ENCODE results near the gene INPP5E. TPM values are rescaled to one million over a fixed set of nuclear protein-coding genes. Genes with fewer than 3 reads are reported as not detected.

Gene INPP5E
- total and polyA plus RNA-seq, 2 experiments from 2014 or later: 5.8 to 13.4 TPM

DNA sequence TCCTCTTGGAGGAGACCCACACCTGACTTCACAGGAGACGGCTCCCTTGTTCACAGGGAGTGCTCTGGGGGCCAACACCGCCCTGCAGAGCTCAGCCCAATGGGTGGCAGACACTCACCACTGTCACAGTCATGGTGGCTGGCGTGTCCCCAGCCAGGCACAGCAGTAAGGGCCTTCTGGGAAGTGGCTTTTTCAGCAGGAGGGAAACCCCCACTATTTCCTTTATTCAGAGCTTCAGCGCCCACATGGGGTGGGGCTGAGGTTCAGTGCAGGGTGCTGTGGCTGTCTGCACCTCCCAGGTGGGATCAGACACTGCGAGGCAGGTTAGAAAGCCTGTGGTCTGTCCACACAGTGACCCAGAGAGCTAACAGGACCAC lies 36.1 kb downstream of the INPP5E start:
- H3K27me3 Mint-ChIP-seq (ENCODE audit: insufficient read depth, low read depth, poor library complexity): peaks cover 18% of the 10 kb centered on the region
- TF ChIP-seq ZNF114 (CRISPR knock-in tag; IDR thresholded peaks at IDR 0.05) (no peak), JUNB (IDR thresholded peaks at IDR 0.05; ENCODE audit: unreplicated experiment) (no peak), EZH2 (IDR thresholded peaks at IDR 0.05; ENCODE audit: low read depth, unreplicated experiment) (no peak), POLR2AphosphoS5 (IDR thresholded peaks at IDR 0.05; ENCODE audit: low read depth) (no peak), NANOG (IDR thresholded peaks at IDR 0.05; ENCODE audit: borderline replicate concordance) (no peak), CREB1 (CRISPR knock-in tag; IDR thresholded peaks at IDR 0.05; ENCODE audit: low read depth) (no peak), STAT1 (IDR thresholded peaks at IDR 0.05; ENCODE audit: unreplicated experiment) (no peak), ZNF331 (CRISPR knock-in tag; IDR thresholded peaks at IDR 0.05; ENCODE audit: low read depth) (no peak), EZH2phosphoT487 (IDR thresholded peaks at IDR 0.05; ENCODE audit: unreplicated experiment) (no peak)
- TF ChIP-seq, protein P1, sequence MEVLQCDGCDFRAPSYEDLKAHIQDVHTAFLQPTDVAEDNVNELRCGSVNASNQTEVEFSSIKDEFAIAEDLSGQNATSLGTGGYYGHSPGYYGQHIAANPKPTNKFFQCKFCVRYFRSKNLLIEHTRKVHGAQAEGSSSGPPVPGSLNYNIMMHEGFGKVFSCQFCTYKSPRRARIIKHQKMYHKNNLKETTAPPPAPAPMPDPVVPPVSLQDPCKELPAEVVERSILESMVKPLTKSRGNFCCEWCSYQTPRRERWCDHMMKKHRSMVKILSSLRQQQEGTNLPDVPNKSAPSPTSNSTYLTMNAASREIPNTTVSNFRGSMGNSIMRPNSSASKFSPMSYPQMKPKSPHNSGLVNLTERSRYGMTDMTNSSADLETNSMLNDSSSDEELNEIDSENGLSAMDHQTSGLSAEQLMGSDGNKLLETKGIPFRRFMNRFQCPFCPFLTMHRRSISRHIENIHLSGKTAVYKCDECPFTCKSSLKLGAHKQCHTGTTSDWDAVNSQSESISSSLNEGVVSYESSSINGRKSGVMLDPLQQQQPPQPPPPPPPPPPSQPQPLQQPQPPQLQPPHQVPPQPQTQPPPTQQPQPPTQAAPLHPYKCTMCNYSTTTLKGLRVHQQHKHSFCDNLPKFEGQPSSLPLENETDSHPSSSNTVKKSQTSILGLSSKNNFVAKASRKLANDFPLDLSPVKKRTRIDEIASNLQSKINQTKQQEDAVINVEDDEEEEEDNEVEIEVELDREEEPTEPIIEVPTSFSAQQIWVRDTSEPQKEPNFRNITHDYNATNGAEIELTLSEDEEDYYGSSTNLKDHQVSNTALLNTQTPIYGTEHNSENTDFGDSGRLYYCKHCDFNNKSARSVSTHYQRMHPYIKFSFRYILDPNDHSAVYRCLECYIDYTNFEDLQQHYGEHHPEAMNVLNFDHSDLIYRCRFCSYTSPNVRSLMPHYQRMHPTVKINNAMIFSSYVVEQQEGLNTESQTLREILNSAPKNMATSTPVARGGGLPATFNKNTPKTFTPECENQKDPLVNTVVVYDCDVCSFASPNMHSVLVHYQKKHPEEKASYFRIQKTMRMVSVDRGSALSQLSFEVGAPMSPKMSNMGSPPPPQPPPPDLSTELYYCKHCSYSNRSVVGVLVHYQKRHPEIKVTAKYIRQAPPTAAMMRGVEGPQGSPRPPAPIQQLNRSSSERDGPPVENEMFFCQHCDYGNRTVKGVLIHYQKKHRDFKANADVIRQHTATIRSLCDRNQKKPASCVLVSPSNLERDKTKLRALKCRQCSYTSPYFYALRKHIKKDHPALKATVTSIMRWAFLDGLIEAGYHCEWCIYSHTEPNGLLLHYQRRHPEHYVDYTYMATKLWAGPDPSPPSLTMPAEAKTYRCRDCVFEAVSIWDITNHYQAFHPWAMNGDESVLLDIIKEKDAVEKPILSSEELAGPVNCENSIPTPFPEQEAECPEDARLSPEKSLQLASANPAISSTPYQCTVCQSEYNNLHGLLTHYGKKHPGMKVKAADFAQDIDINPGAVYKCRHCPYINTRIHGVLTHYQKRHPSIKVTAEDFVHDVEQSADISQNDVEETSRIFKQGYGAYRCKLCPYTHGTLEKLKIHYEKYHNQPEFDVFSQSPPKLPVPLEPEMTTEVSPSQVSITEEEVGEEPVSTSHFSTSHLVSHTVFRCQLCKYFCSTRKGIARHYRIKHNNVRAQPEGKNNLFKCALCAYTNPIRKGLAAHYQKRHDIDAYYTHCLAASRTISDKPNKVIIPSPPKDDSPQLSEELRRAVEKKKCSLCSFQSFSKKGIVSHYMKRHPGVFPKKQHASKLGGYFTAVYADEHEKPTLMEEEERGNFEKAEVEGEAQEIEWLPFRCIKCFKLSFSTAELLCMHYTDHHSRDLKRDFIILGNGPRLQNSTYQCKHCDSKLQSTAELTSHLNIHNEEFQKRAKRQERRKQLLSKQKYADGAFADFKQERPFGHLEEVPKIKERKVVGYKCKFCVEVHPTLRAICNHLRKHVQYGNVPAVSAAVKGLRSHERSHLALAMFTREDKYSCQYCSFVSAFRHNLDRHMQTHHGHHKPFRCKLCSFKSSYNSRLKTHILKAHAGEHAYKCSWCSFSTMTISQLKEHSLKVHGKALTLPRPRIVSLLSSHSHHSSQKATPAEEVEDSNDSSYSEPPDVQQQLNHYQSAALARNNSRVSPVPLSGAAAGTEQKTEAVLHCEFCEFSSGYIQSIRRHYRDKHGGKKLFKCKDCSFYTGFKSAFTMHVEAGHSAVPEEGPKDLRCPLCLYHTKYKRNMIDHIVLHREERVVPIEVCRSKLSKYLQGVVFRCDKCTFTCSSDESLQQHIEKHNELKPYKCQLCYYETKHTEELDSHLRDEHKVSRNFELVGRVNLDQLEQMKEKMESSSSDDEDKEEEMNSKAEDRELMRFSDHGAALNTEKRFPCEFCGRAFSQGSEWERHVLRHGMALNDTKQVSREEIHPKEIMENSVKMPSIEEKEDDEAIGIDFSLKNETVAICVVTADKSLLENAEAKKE (CRISPR knock-in tag; IDR thresholded peaks at IDR 0.05): no peak
- TF ChIP-seq, protein P2, sequence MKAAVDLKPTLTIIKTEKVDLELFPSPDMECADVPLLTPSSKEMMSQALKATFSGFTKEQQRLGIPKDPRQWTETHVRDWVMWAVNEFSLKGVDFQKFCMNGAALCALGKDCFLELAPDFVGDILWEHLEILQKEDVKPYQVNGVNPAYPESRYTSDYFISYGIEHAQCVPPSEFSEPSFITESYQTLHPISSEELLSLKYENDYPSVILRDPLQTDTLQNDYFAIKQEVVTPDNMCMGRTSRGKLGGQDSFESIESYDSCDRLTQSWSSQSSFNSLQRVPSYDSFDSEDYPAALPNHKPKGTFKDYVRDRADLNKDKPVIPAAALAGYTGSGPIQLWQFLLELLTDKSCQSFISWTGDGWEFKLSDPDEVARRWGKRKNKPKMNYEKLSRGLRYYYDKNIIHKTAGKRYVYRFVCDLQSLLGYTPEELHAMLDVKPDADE (IDR thresholded peaks at IDR 0.05): no peak
- TF ChIP-seq, protein P3, sequence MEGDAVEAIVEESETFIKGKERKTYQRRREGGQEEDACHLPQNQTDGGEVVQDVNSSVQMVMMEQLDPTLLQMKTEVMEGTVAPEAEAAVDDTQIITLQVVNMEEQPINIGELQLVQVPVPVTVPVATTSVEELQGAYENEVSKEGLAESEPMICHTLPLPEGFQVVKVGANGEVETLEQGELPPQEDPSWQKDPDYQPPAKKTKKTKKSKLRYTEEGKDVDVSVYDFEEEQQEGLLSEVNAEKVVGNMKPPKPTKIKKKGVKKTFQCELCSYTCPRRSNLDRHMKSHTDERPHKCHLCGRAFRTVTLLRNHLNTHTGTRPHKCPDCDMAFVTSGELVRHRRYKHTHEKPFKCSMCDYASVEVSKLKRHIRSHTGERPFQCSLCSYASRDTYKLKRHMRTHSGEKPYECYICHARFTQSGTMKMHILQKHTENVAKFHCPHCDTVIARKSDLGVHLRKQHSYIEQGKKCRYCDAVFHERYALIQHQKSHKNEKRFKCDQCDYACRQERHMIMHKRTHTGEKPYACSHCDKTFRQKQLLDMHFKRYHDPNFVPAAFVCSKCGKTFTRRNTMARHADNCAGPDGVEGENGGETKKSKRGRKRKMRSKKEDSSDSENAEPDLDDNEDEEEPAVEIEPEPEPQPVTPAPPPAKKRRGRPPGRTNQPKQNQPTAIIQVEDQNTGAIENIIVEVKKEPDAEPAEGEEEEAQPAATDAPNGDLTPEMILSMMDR (conservative IDR thresholded peaks at IDR 0.05; ENCODE audit: low read depth in 2 of 2): no peak
- TF ChIP-seq, protein P4, sequence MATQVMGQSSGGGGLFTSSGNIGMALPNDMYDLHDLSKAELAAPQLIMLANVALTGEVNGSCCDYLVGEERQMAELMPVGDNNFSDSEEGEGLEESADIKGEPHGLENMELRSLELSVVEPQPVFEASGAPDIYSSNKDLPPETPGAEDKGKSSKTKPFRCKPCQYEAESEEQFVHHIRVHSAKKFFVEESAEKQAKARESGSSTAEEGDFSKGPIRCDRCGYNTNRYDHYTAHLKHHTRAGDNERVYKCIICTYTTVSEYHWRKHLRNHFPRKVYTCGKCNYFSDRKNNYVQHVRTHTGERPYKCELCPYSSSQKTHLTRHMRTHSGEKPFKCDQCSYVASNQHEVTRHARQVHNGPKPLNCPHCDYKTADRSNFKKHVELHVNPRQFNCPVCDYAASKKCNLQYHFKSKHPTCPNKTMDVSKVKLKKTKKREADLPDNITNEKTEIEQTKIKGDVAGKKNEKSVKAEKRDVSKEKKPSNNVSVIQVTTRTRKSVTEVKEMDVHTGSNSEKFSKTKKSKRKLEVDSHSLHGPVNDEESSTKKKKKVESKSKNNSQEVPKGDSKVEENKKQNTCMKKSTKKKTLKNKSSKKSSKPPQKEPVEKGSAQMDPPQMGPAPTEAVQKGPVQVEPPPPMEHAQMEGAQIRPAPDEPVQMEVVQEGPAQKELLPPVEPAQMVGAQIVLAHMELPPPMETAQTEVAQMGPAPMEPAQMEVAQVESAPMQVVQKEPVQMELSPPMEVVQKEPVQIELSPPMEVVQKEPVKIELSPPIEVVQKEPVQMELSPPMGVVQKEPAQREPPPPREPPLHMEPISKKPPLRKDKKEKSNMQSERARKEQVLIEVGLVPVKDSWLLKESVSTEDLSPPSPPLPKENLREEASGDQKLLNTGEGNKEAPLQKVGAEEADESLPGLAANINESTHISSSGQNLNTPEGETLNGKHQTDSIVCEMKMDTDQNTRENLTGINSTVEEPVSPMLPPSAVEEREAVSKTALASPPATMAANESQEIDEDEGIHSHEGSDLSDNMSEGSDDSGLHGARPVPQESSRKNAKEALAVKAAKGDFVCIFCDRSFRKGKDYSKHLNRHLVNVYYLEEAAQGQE (IDR thresholded peaks at IDR 0.05; ENCODE audit: unreplicated experiment): no peak
- peaks cover 25% of the 10 kb centered on the region for H3K36me3 ChIP-seq (ENCODE audit: insufficient read depth)
- ATAC-seq: no peak
- H3K4me1 ChIP-seq (ENCODE audit: insufficient read depth): peaks cover 3% of the 10 kb centered on the region; the same call in 1 of the 2 replicates
- DNase-seq (ENCODE audit: low spot score): no peak
- H3K36me3 Mint-ChIP-seq (ENCODE audit: low read depth): peaks cover 66% of the 10 kb centered on the region
- peaks cover 8% of the 10 kb centered on the region for H3K4me1 Mint-ChIP-seq
- H3K27ac ChIP-seq (ENCODE audit: low read depth): no peak overlapping the region
- no peaks in the 10 kb centered on the region for H3K27me3 ChIP-seq (ENCODE audit: insufficient read depth)
- H2AFZ ChIP-seq: no peak overlapping the region
- H3K9me2 ChIP-seq (ENCODE audit: insufficient read depth): no peaks in the 10 kb centered on the region
- H3K9me3 Mint-ChIP-seq: no peaks in the 10 kb centered on the region; the same call in 2 of the 3 replicates
- no peak overlapping the region for H3K4me2 ChIP-seq
- peaks cover 8% of the 10 kb centered on the region for H4K20me1 ChIP-seq (replicated peaks; ENCODE audit: insufficient read depth)
- H3K79me2 ChIP-seq (replicated peaks; ENCODE audit: insufficient read depth): peaks cover 20% of the 10 kb centered on the region
- H3K27ac Mint-ChIP-seq: no peak overlapping the region
- H3F3A ChIP-seq (replicated peaks; ENCODE audit: low read depth): peaks cover 27% of the 10 kb centered on the region
- no peak overlapping the region for H3K4me3 ChIP-seq
- H3K4me3 Mint-ChIP-seq: no peak overlapping the region
